SK-MEL-5 (cell line): ENCODE measurements around the gene CST1. TPM values are rescaled to one million over a fixed set of nuclear protein-coding genes. Genes with fewer than 3 reads are reported as not detected.
"Not testable (repeated sequence)": the region's sequence is repeated elsewhere in the genome, so short reads cannot be mapped to it uniquely, and the experiment has no call there.

ENCODE experiments used
- DNase-seq: peaks from one replicate; pipeline ENCODE4 v3.0.0-alpha.2; 2016; ENCODE audit warnings: low read depth, low spot score
- in situ Hi-C: cut with HindIII; loops from 2 replicates; pipeline ENCODE4 v1.10.0; 2016; ENCODE audit warnings: low sequenced_read_pairs, high pct_unique_total_duplicates, low pct_unique_long_range_greater_than_20kb
- total RNA-seq: library from RNA; depleted of rRNA; stranded (reverse); fragments of >200 nt; shearing (Covaris generic); gene quantifications from 2 replicates; pipeline ENCODE4 v1.2.3, GENCODE V29; 2014

CST1 gene
- total RNA-seq, 1 experiment from 2014 or later, result 48.3 TPM

- DNase-seq, in situ Hi-C loops: not testable (repeated sequence)
These were observed 13.9 kb upstream of the CST1 start for GRCh38 chr20:23764630-23765029.

- no peak for DNase-seq
- in situ Hi-C loops, result no loop called here
These were observed 12.6 kb upstream of the CST1 start for GRCh38 chr20:23763345-23763744.

- in situ Hi-C loops, result no loop called here
These were observed 8.7 kb upstream of the CST1 start for GRCh38 chr20:23759306-23759940.

GRCh38 chr20:23756792-23757191, 6.1 kb upstream of the CST1 start:
- DNase-seq, in situ Hi-C loops: not testable (repeated sequence)

More at GRCh38 chr20:23759306-23759940, 8.7 kb upstream of the CST1 start:
- no peak for DNase-seq

- DNase-seq, in situ Hi-C loops: not testable (repeated sequence)
These were observed 4.4 kb upstream of the CST1 start for GRCh38 chr20:23755131-23755611.

GRCh38 chr20:23754731-23755130, 4.0 kb upstream of the CST1 start:
- in situ Hi-C loops, result no loop called here
- DNase-seq, result no peak

- in situ Hi-C loops, result no loop called here
- DNase-seq, result no peak
These were observed 2.9 kb upstream of the CST1 start for GRCh38 chr20:23753589-23753988.

- DNase-seq, result no peak
- in situ Hi-C loops, result no loop called here
These were observed 2.4 kb upstream of the CST1 start for GRCh38 chr20:23753194-23753548.

- DNase-seq, result no peak
- in situ Hi-C loops, result no loop called here
These were observed 1.9 kb upstream of the CST1 start for GRCh38 chr20:23752481-23753193.

GRCh38 chr20:23752019-23752418, 1.3 kb upstream of the CST1 start:
- in situ Hi-C loops, result no loop called here
- no peak for DNase-seq

GRCh38 chr20:23749746-23750145, 989 bp downstream of the CST1 start:
- in situ Hi-C loops, result no loop called here
- no peak for DNase-seq

GRCh38 chr20:23748975-23749374, 1.8 kb downstream of the CST1 start:
- DNase-seq, result peak; percentile 56
- in situ Hi-C loops, result not testable (repeated sequence)

GRCh38 chr20:23747551-23747950, 3.2 kb downstream of the CST1 start:
- in situ Hi-C loops, DNase-seq: not testable (repeated sequence)

- in situ Hi-C loops, DNase-seq: not testable (repeated sequence)
These were observed 3.6 kb downstream of the CST1 start for GRCh38 chr20:23747092-23747491.

- in situ Hi-C loops, result no loop called here
These were observed 4.4 kb downstream of the CST1 start for GRCh38 chr20:23746321-23746720.

GRCh38 chr20:23745247-23745646, 5.5 kb downstream of the CST1 start:
- in situ Hi-C loops, result no loop called here
- no peak for DNase-seq

More at GRCh38 chr20:23746321-23746720, 4.4 kb downstream of the CST1 start:
- no peak for DNase-seq

- DNase-seq, result no peak
- in situ Hi-C loops, result no loop called here
These were observed 5.9 kb downstream of the CST1 start for GRCh38 chr20:23744817-23745216.

- DNase-seq, in situ Hi-C loops: not testable (repeated sequence)
These were observed 15.3 kb downstream of the CST1 start for GRCh38 chr20:23735391-23735790.

GRCh38 chr20:23734949-23735348, 15.8 kb downstream of the CST1 start:
- DNase-seq, in situ Hi-C loops: not testable (repeated sequence)
